Measurements from ENCODE around the gene OR4C6. TPM values are rescaled to one million over a fixed set of nuclear protein-coding genes. Genes with fewer than 3 reads are reported as not detected.

The OR4C6 gene
- total RNA-seq, 1 experiment from 2014 or later = not detected

Other genes with a start within 250 kb of the OR4C6 start
- not detected in 2 replicates for gene OR4C15, start 107.7 kb upstream of the OR4C6 start, total RNA-seq (2014; rRNA removed; shearing (Covaris generic); ENCODE audit: low replicate concordance)
- gene OR4C16, start 90.1 kb upstream of the OR4C6 start, total RNA-seq (2014; rRNA removed; shearing (Covaris generic); ENCODE audit: low replicate concordance) = not detected in 2 replicates
- gene OR4C11, start 54.6 kb upstream of the OR4C6 start, total RNA-seq (2014; rRNA removed; shearing (Covaris generic); ENCODE audit: low replicate concordance) = not detected in 2 replicates
- gene OR4P4, start 27.1 kb upstream of the OR4C6 start, total RNA-seq (2014; rRNA removed; shearing (Covaris generic); ENCODE audit: low replicate concordance) = not detected in 2 replicates
- not detected in 2 replicates for gene OR4S2, start 13.9 kb upstream of the OR4C6 start, total RNA-seq (2014; rRNA removed; shearing (Covaris generic); ENCODE audit: low replicate concordance)
- gene OR5D13, start 111.2 kb downstream of the OR4C6 start, total RNA-seq (2014; rRNA removed; shearing (Covaris generic); ENCODE audit: low replicate concordance) = not detected in 2 replicates
- not detected in 2 replicates for gene OR5D14, start 133.4 kb downstream of the OR4C6 start, total RNA-seq (2014; rRNA removed; shearing (Covaris generic); ENCODE audit: low replicate concordance)
- gene OR5L1, start 149.2 kb downstream of the OR4C6 start, total RNA-seq (2014; rRNA removed; shearing (Covaris generic); ENCODE audit: low replicate concordance) = not detected in 2 replicates
- gene OR5D18, start 157.4 kb downstream of the OR4C6 start, total RNA-seq (2014; rRNA removed; shearing (Covaris generic); ENCODE audit: low replicate concordance) = not detected in 2 replicates
- not detected in 2 replicates for gene OR5L2, start 165.0 kb downstream of the OR4C6 start, total RNA-seq (2014; rRNA removed; shearing (Covaris generic); ENCODE audit: low replicate concordance)
- not detected in 2 replicates for gene OR5D16, start 176.6 kb downstream of the OR4C6 start, total RNA-seq (2014; rRNA removed; shearing (Covaris generic); ENCODE audit: low replicate concordance)
- gene TRIM51, start 221.1 kb downstream of the OR4C6 start, total RNA-seq (2014; rRNA removed; shearing (Covaris generic); ENCODE audit: low replicate concordance) = not detected in 2 replicates

Measured in MG63 (cell line).